Erythroblast (primary cell): Measurements from ENCODE around the gene PPP2R2C.

ENCODE experiments used
- DNase-seq, 2 experiments: peaks; one replicate each; lab custom pipeline; 2025; lab: John Stamatoyannopoulos, UW
- GATA1 ChIP-seq: IDR thresholded peaks from 2 replicates; pipeline ENCODE4 v1.6.1; 2011; ENCODE audit warnings: low read depth, mild to moderate bottlenecking, control low read depth, low read length, moderate library complexity
- POLR2A ChIP-seq: IDR thresholded peaks from 2 replicates; pipeline ENCODE4 v1.6.1; 2011; ENCODE audit warnings: mild to moderate bottlenecking, low read length

PPP2R2C gene

DNA sequence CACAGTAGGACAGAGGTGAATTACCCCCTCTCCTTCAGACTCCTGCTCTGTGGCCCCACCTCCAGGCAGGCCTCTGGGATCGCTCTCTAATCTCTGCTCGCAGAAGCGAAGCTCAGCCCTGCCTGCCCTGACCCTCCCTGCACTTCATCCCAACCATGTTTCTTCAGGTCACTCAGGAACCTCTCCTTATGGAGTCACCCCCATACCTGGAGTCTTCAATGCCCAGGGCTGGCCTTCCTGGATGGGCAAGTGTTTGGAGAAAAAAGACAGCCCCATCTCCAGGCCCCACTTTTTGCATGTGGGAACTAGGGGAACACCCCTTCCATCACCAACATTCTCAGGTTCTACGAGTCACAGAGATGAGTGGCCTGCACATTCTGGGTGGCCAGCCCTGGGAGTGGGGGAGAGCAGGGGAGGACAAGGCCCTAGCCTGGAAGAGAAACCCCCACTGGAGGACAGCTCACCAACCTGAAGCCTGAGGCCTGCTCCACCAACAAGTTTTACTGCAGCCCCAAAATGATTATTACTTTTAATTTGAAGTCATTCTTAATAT lies 90.8 kb downstream of the PPP2R2C start:
- TF ChIP-seq POLR2A (no peak), GATA1 (no peak)
- no peak for DNase-seq

GRCh38 chr4:6380746-6381410 lies 91.5 kb downstream of the PPP2R2C start:
- TF ChIP-seq POLR2A, result no peak
- no peak for TF ChIP-seq GATA1
- no peak for DNase-seq

DNA sequence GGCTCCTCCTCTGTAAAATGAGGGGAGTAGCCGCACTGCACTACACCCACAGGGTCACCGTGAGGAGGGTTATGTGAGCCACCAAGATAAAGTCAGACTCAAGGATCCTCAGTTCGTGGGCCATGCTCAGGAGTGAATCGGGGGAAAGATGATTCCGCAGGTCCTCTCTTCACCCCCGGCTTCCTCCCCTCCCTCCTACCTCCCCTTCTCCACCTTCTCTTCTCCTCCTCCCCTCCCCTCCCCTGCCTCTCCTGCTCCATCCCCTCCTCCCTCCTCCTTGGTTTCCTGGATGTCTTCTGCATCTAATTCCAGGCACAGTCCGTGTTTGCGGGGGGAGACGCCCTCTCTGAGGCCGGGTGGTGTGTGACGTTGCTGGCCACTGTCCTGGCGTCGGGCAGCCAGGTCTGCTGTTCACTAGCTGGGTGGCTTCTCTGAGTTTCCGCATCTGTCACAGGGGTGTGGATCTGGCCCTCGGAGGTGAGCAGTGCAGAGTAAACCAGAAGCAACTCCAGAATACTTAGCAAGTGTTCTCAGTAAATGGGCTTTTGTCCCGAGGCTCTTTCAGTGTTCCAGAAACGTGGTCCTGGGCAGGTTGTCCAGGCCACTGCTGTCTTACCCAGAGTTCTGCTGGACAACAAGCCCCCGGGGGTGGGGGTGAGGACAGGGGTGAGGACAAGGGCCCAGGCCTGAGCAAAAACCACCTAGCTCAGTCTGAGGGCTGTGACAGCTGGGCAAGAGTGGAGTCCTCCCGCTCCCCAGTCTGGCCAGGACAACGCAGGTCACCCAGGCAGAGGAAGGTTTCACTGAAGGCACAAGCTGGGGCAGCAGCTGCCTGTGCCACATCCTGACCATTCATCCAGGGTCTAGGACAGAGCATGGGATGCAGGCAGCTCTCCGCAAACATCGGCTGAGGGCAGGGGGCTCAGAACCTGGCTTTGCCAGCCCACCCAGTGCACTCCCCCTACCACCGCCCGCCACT lies 92.4 kb downstream of the PPP2R2C start:
- TF ChIP-seq GATA1 (no peak), POLR2A (no peak)
- no peak for DNase-seq

DNA sequence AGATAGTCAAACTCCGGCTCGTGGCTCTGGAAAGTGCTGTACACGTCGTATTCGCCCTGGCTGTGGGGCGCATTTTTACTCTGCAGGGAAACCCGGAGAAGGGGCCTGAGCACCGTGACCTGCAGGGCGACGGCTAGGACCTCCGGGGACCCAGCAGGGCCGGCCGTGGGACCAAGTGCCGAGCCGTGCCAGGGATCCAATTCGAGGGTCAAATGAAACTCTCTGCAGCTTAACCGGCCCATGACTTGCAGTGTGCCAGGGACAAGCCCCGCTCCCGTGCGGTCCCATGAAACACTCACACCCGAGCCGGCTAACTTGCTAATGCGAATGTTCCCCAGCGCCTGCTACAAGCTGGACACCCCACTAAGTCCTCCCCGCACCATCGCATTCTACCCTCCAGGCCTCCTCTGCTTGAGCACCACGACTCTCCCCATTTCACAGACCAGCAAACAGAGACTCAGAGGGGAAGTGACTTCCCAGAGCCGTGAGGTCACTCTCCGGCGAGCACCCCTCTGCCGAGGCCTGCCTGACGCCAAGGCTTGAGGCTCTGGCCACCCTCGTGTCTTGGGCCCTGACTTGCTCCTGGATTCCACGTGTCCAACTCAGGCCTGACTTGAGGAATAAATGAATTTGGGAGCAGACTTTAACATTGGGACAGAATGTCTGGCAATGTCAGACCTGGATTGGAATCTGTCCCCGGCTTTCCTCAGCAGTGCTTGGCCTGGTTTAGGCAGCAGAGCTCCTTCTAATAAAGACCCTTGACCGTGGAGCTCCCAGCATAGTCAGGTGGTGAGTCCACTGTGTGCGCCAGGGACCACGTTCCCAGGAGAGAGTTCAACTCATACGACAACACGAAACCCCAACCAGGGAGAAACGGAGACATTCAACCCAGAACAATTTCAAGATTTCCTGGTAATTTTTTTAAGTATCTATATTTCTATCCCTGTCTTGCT lies 93.6 kb downstream of the PPP2R2C start:
- DNase-seq, result no peak
- TF ChIP-seq GATA1 (no peak), POLR2A (no peak)

- TF ChIP-seq POLR2A, result no peak
- no peak for TF ChIP-seq GATA1
- no peak for DNase-seq
These were observed 94.6 kb downstream of the PPP2R2C start for GRCh38 chr4:6377626-6378492.

- DNase-seq, result no peak
- TF ChIP-seq POLR2A (no peak), GATA1 (no peak)
These were observed 96.7 kb downstream of the PPP2R2C start for GRCh38 chr4:6375620-6376295.

- DNase-seq, result no peak
- TF ChIP-seq GATA1 (no peak), POLR2A (no peak)
These were observed 97.8 kb downstream of the PPP2R2C start for GRCh38 chr4:6374575-6374974.

GRCh38 chr4:6373541-6374410 lies 98.6 kb downstream of the PPP2R2C start:
- DNase-seq, result no peak
- TF ChIP-seq GATA1, result no peak
- no peak for TF ChIP-seq POLR2A

- no peak for TF ChIP-seq POLR2A
- TF ChIP-seq GATA1, result no peak
- DNase-seq, result peak; percentile 31 to 62
These were observed 99.5 kb downstream of the PPP2R2C start for GRCh38 chr4:6372649-6373525.

GRCh38 chr4:6371812-6372211 lies 100.6 kb downstream of the PPP2R2C start:
- no peak for TF ChIP-seq POLR2A
- no peak for TF ChIP-seq GATA1
- no peak for DNase-seq
